ENCODE data around the gene SLCO2A1.
A peak's percentile ranks its signal among the peaks of the same experiment; 100 is the strongest.

Gene SLCO2A1

DNA sequence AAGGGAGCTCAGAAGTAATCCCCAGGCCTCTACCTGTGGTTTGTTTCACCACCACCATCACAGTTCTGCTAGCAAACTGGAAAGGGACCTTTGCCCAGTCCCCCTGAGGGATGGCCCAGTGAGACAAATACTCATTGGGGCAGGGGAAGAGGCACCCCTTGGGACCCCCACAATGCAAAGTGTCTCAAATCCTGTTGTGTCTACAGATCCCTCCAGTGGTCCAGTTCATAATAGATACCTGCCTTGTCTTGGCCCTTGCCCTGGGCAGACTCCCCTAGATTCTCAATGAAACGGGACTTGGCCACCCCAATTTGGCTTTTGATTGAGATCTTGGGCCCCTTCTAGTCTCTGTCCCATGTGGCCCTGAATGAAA is 90.3 kb downstream of the SLCO2A1 start (continued):
- TF ChIP-seq, protein P1, sequence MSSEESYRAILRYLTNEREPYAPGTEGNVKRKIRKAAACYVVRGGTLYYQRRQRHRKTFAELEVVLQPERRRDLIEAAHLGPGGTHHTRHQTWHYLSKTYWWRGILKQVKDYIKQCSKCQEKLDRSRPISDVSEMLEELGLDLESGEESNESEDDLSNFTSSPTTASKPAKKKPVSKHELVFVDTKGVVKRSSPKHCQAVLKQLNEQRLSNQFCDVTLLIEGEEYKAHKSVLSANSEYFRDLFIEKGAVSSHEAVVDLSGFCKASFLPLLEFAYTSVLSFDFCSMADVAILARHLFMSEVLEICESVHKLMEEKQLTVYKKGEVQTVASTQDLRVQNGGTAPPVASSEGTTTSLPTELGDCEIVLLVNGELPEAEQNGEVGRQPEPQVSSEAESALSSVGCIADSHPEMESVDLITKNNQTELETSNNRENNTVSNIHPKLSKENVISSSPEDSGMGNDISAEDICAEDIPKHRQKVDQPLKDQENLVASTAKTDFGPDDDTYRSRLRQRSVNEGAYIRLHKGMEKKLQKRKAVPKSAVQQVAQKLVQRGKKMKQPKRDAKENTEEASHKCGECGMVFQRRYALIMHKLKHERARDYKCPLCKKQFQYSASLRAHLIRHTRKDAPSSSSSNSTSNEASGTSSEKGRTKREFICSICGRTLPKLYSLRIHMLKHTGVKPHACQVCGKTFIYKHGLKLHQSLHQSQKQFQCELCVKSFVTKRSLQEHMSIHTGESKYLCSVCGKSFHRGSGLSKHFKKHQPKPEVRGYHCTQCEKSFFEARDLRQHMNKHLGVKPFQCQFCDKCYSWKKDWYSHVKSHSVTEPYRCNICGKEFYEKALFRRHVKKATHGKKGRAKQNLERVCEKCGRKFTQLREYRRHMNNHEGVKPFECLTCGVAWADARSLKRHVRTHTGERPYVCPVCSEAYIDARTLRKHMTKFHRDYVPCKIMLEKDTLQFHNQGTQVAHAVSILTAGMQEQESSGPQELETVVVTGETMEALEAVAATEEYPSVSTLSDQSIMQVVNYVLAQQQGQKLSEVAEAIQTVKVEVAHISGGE (tag by site-specific recombination; conservative IDR thresholded peaks at IDR 0.05; ENCODE audit: low read depth) = no peak
- TF ChIP-seq ZEB2 (tag by site-specific recombination; IDR thresholded peaks at IDR 0.05) = no peak

- H3K9me3 ChIP-seq (ENCODE audit: control insufficient read depth, insufficient read depth, low read depth, low read length) = no peaks in the 10 kb centered on the region
- TF ChIP-seq ZNF791 (tag by site-specific recombination; IDR thresholded peaks at IDR 0.05) (no peak), ZXDB (tag by site-specific recombination; IDR thresholded peaks at IDR 0.05) (no peak), ZNF19 (tag by site-specific recombination; IDR thresholded peaks at IDR 0.05; ENCODE audit: low read depth) (no peak), ZNF426 (tag by site-specific recombination; IDR thresholded peaks at IDR 0.05) (no peak), SP3 (tag by site-specific recombination; IDR thresholded peaks at IDR 0.05) (no peak), ZNF223 (tag by site-specific recombination; IDR thresholded peaks at IDR 0.05) (no peak), YY2 (tag by site-specific recombination; IDR thresholded peaks at IDR 0.05) (no peak), ZNF175 (tag by site-specific recombination; IDR thresholded peaks at IDR 0.05) (no peak), ZEB2 (tag by site-specific recombination; IDR thresholded peaks at IDR 0.05) (no peak), ZFP69B (tag by site-specific recombination; IDR thresholded peaks at IDR 0.05) (no peak), ZNF391 (tag by site-specific recombination; IDR thresholded peaks at IDR 0.05; ENCODE audit: borderline replicate concordance, low read depth) (no peak), ZNF544 (tag by site-specific recombination; IDR thresholded peaks at IDR 0.05) (no peak), ZNF140 (tag by site-specific recombination; IDR thresholded peaks at IDR 0.05) (no peak), ZFP41 (tag by site-specific recombination; IDR thresholded peaks at IDR 0.05; ENCODE audit: borderline replicate concordance) (no peak), ZFHX2 (tag by site-specific recombination; conservative IDR thresholded peaks at IDR 0.05) (peak; percentile 71), ZNF558 (tag by site-specific recombination; IDR thresholded peaks at IDR 0.05) (no peak), ZBTB20 (tag by site-specific recombination; IDR thresholded peaks at IDR 0.05) (0 out of 2 replicates have a peak, but pooled peaks have one; percentile 19), ZSCAN23 (tag by site-specific recombination; IDR thresholded peaks at IDR 0.05) (no peak), ZNF2 (tag by site-specific recombination; IDR thresholded peaks at IDR 0.05) (no peak), EGR2 (tag by site-specific recombination; IDR thresholded peaks at IDR 0.05; ENCODE audit: low read depth) (peak; percentile 74), ZNF114 (tag by site-specific recombination; IDR thresholded peaks at IDR 0.05) (no peak), ZBTB7A (tag by site-specific recombination; IDR thresholded peaks at IDR 0.05; ENCODE audit: low read depth) (no peak)
- TF ChIP-seq, protein P2, sequence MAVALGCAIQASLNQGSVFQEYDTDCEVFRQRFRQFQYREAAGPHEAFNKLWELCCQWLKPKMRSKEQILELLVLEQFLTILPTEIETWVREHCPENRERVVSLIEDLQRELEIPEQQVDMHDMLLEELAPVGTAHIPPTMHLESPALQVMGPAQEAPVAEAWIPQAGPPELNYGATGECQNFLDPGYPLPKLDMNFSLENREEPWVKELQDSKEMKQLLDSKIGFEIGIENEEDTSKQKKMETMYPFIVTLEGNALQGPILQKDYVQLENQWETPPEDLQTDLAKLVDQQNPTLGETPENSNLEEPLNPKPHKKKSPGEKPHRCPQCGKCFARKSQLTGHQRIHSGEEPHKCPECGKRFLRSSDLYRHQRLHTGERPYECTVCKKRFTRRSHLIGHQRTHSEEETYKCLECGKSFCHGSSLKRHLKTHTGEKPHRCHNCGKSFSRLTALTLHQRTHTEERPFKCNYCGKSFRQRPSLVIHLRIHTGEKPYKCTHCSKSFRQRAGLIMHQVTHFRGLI (tag by site-specific recombination; IDR thresholded peaks at IDR 0.05) = no peak
- TF ChIP-seq, protein P3, sequence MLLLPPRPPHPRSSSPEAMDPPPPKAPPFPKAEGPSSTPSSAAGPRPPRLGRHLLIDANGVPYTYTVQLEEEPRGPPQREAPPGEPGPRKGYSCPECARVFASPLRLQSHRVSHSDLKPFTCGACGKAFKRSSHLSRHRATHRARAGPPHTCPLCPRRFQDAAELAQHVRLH (tag by site-specific recombination; IDR thresholded peaks at IDR 0.05) = no peak
- TF ChIP-seq, protein P4, sequence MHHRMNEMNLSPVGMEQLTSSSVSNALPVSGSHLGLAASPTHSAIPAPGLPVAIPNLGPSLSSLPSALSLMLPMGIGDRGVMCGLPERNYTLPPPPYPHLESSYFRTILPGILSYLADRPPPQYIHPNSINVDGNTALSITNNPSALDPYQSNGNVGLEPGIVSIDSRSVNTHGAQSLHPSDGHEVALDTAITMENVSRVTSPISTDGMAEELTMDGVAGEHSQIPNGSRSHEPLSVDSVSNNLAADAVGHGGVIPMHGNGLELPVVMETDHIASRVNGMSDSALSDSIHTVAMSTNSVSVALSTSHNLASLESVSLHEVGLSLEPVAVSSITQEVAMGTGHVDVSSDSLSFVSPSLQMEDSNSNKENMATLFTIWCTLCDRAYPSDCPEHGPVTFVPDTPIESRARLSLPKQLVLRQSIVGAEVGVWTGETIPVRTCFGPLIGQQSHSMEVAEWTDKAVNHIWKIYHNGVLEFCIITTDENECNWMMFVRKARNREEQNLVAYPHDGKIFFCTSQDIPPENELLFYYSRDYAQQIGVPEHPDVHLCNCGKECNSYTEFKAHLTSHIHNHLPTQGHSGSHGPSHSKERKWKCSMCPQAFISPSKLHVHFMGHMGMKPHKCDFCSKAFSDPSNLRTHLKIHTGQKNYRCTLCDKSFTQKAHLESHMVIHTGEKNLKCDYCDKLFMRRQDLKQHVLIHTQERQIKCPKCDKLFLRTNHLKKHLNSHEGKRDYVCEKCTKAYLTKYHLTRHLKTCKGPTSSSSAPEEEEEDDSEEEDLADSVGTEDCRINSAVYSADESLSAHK (tag by site-specific recombination; IDR thresholded peaks at IDR 0.05) = no peak
These were observed 90.8 kb downstream of the SLCO2A1 start for GRCh38 chr3:133938770-133939462.

More at GRCh38 chr3:133938770-133939462, 90.8 kb downstream of the SLCO2A1 start:
- CTCF ChIA-PET = interaction anchor here (1.2 to 1.3 kb wide), 2 partner anchors 273 to 274 kb away, joined by 3 to 8 read pairs; no protein-coding TSS in a partner anchor
- POLR2A ChIA-PET = no interaction called here
- Histone ChIP-seq H3K4me3 (ENCODE audit: low read depth, low read length) (no peak overlapping the region), H3K4me1 (ENCODE audit: control insufficient read depth, insufficient read depth, low read length) (peaks cover 8% of the 10 kb centered on the region), H3K27ac (ENCODE audit: extremely low read depth, low read depth, low read length) (no peak overlapping the region), H3K36me3 (ENCODE audit: control insufficient read depth in 2 of 2, insufficient read depth in 1 of 2, low read length in 2 of 2) (no peaks in the 10 kb centered on the region)
